H9 (cell line): ENCODE results near the gene COL4A2. TPM values are rescaled to one million over a fixed set of nuclear protein-coding genes. Genes with fewer than 3 reads are reported as not detected.

Experiments used
- DNase-seq: peaks from one replicate; pipeline ENCODE4 v3.0.0-alpha.2; 2017
- H2AFZ ChIP-seq: one replicate; pipeline ENCODE4 v1.6.1; 2013; ENCODE audit warnings: mild to moderate bottlenecking, low read length, control low read depth, moderate library complexity
- H2AK5ac ChIP-seq: 2 replicates; pipeline ENCODE4 v1.6.1; 2013; ENCODE audit warnings: low read length, control low read depth, mixed read lengths; ENCODE audit not compliant: insufficient read length
- H2BK120ac ChIP-seq: one replicate; pipeline ENCODE4 v1.6.1; 2013; ENCODE audit warnings: low read depth, mild to moderate bottlenecking, low read length, control low read depth, inconsistent platforms; ENCODE audit not compliant: poor library complexity, severe bottlenecking
- H2BK12ac ChIP-seq: 2 replicates; pipeline ENCODE4 v1.6.1; 2013; ENCODE audit warnings: low read length, control low read depth, mixed read lengths, low read depth; ENCODE audit not compliant: insufficient read length
- H2BK15ac ChIP-seq: 2 replicates; pipeline ENCODE4 v1.6.1; 2013; ENCODE audit warnings: low read depth, low read length, control low read depth
- H2BK20ac ChIP-seq: one replicate; pipeline ENCODE4 v1.6.1; 2013; ENCODE audit warnings: low read depth, mild to moderate bottlenecking, low read length, control low read depth, inconsistent platforms; ENCODE audit not compliant: poor library complexity, severe bottlenecking
- H2BK5ac ChIP-seq: 2 replicates; pipeline ENCODE4 v1.6.1; 2013; ENCODE audit warnings: low read length, control low read depth, mixed read lengths; ENCODE audit not compliant: insufficient read length
- H3K14ac ChIP-seq: 2 replicates; pipeline ENCODE4 v1.6.1; 2013; ENCODE audit warnings: low read length, control low read depth; ENCODE audit not compliant: insufficient read depth
- H3K18ac ChIP-seq: 2 replicates; pipeline ENCODE4 v1.6.1; 2013; ENCODE audit warnings: low read depth, mild to moderate bottlenecking, mixed read lengths, low read length, control low read depth; ENCODE audit not compliant: insufficient read length
- H3K23ac ChIP-seq: 2 replicates; pipeline ENCODE4 v1.6.1; 2013; ENCODE audit warnings: low read length, control low read depth, mixed read lengths, low read depth; ENCODE audit not compliant: insufficient read length
- H3K23me2 ChIP-seq: 2 replicates; pipeline ENCODE4 v1.6.1; 2013; ENCODE audit warnings: low read depth, mild to moderate bottlenecking, mixed read lengths, low read length, control low read depth; ENCODE audit not compliant: insufficient read length, poor library complexity, severe bottlenecking
- H3K27ac ChIP-seq: 2 replicates; pipeline ENCODE4 v1.5.1; 2013; ENCODE audit warnings: low read length, control low read depth, mixed read lengths, low read depth; ENCODE audit not compliant: insufficient read length
- H3K27me3 ChIP-seq: 2 replicates; pipeline ENCODE4 v1.6.1; 2013; ENCODE audit warnings: low read length, control low read depth, inconsistent platforms; ENCODE audit not compliant: insufficient read depth
- H3K4ac ChIP-seq: 2 replicates; pipeline ENCODE4 v1.6.1; 2013; ENCODE audit warnings: low read depth, mild to moderate bottlenecking, control low read depth, inconsistent platforms, low read length, moderate library complexity
- H3K4me1 ChIP-seq: 2 replicates; pipeline ENCODE4 v1.6.1; 2013; ENCODE audit warnings: low read length, control low read depth, inconsistent platforms; ENCODE audit not compliant: insufficient read depth
- H3K4me2 ChIP-seq: 2 replicates; pipeline ENCODE4 v1.6.1; 2013; ENCODE audit warnings: low read length, control low read depth, mixed read lengths; ENCODE audit not compliant: insufficient read length, insufficient read depth
- H3K56ac ChIP-seq: 2 replicates; pipeline ENCODE4 v1.6.1; 2013; ENCODE audit warnings: low read depth, mild to moderate bottlenecking, mixed read lengths, low read length, control low read depth; ENCODE audit not compliant: insufficient read length
- H3K79me1 ChIP-seq: 2 replicates; pipeline ENCODE4 v1.6.1; 2013; ENCODE audit warnings: low read depth, mild to moderate bottlenecking, moderate library complexity, low read length, control low read depth, inconsistent platforms; ENCODE audit not compliant: insufficient read depth, poor library complexity, severe bottlenecking
- H3K79me2 ChIP-seq: 2 replicates; pipeline ENCODE4 v1.6.1; 2013; ENCODE audit warnings: low read length, control low read depth, inconsistent platforms; ENCODE audit not compliant: insufficient read depth
- H3K9ac ChIP-seq: 2 replicates; pipeline ENCODE4 v1.6.1; 2013; ENCODE audit warnings: low read length, control low read depth, mixed read lengths; ENCODE audit not compliant: insufficient read length; ENCODE audit errors: extremely low read depth
- H3K9me3 ChIP-seq: one replicate; pipeline ENCODE4 v1.6.1; 2013; ENCODE audit warnings: low read depth, low read length, inconsistent platforms; ENCODE audit not compliant: control insufficient read depth
- H3T11ph ChIP-seq: one replicate; pipeline ENCODE4 v1.6.1; 2013; ENCODE audit warnings: mild to moderate bottlenecking, low read length, control low read depth, inconsistent platforms
- H4K20me1 ChIP-seq: one replicate; pipeline ENCODE4 v1.6.1; 2013; ENCODE audit not compliant: control insufficient read depth, insufficient read length, insufficient read depth
- H4K5ac ChIP-seq: 2 replicates; pipeline ENCODE4 v1.6.1; 2013; ENCODE audit warnings: low read depth, mild to moderate bottlenecking, mixed read lengths, low read length, control low read depth; ENCODE audit not compliant: insufficient read length
- H4K8ac ChIP-seq: replicated peaks from 2 replicates; pipeline ENCODE4 v1.6.1; 2013; ENCODE audit warnings: low read length, control low read depth, mixed read lengths, low read depth; ENCODE audit not compliant: insufficient read length
- H4K91ac ChIP-seq: 2 replicates; pipeline ENCODE4 v1.6.1; 2013; ENCODE audit warnings: low read depth, mild to moderate bottlenecking, moderate library complexity, mixed read lengths, low read length, control low read depth; ENCODE audit not compliant: insufficient read length
- H3K27ac Mint-ChIP-seq, 3 experiments: 2 replicates in 2 of 3; 3 replicates in 1 of 3; pipeline ENCODE4 v1.8.0; 2020 to 2021; ENCODE audit warnings: mixed read lengths in 3 of 3, mild to moderate bottlenecking in 1 of 3, moderate library complexity in 1 of 3
- H3K27me3 Mint-ChIP-seq: 2 replicates; pipeline ENCODE4 v1.8.0; 2021; ENCODE audit warnings: low read depth, mild to moderate bottlenecking, moderate library complexity, mixed read lengths
- H3K36me3 Mint-ChIP-seq, 3 experiments: 2 replicates in 2 of 3; 3 replicates in 1 of 3; pipeline ENCODE4 v1.8.0; 2020 to 2021; ENCODE audit warnings: low read depth in 3 of 3, mixed read lengths in 3 of 3; ENCODE audit not compliant: insufficient read depth in 1 of 3
- H3K4me1 Mint-ChIP-seq, 2 experiments: 2 replicates each; pipeline ENCODE4 v1.8.0; 2020; ENCODE audit warnings: mixed read lengths in 2 of 2
- H3K4me3 Mint-ChIP-seq, 2 experiments: 2 replicates in 1 of 2; 3 replicates in 1 of 2; pipeline ENCODE4 v1.8.0; 2020 to 2021; ENCODE audit warnings: mild to moderate bottlenecking in 2 of 2, mixed read lengths in 2 of 2, moderate library complexity in 1 of 2
- H3K9me3 Mint-ChIP-seq, 2 experiments: 2 replicates in 1 of 2; 3 replicates in 1 of 2; pipeline ENCODE4 v1.8.0; 2020; ENCODE audit warnings: mild to moderate bottlenecking in 2 of 2, mixed read lengths in 2 of 2, moderate library complexity in 1 of 2
- WGBS: extraction: QIAGEN DNeasy Blood & Tissue Kit; methylation state at CpG from one replicate; pipeline ENCODE4 v1.1.7; 2013; ENCODE audit warnings: missing lambda C conversion rate, low lambda C conversion rate, mixed read lengths; ENCODE audit not compliant: insufficient read length; ENCODE audit errors: extremely low coverage; 5-methylcytosine and 5-hydroxymethylcytosine counted together
- total RNA-seq: library from RNA; stranded (reverse); gene quantifications from 2 replicates; pipeline ENCODE4 v1.2.1, GENCODE V29; 2021
- TF ChIP-seq, protein P1 (sequence below): fragments of 200-600 bp; sonication (generic); conservative IDR thresholded peaks from 3 replicates; pipeline ENCODE4 v1.8.0; 2021; ENCODE audit warnings: antibody characterized with exemption, mild to moderate bottlenecking

Gene COL4A2
- total RNA-seq, 1 experiment from 2014 or later, result 76.5 TPM

- Mint-ChIP-seq H3K4me1 (peaks cover 49 to 58% of the 10 kb centered on the region in 2 experiments), H3K27me3 (no peaks in the 10 kb centered on the region; the same call in 1 of the 2 replicates), H3K36me3 (no peaks in the 10 kb centered on the region), H3K4me3 (no peak overlapping the region), H3K27ac (no peak overlapping the region), H3K9me3 (no peaks in the 10 kb centered on the region)
- no peak for DNase-seq
- H3K27ac ChIP-seq, result no peak overlapping the region
- H3K56ac ChIP-seq, result no peak overlapping the region
- H2AFZ ChIP-seq, result no peak overlapping the region
- H4K20me1 ChIP-seq, result no peaks in the 10 kb centered on the region
- no peak overlapping the region for H3K23ac ChIP-seq
- no peak overlapping the region for H4K5ac ChIP-seq
- H3T11ph ChIP-seq, result no peak overlapping the region
- no peak overlapping the region for H2BK15ac ChIP-seq
- H2AK5ac ChIP-seq, result no peak overlapping the region
- H3K14ac ChIP-seq, result no peak overlapping the region; the same call in 1 of the 2 replicates
- peaks cover 4% of the 10 kb centered on the region for H3K79me1 ChIP-seq
- no peaks in the 10 kb centered on the region for H3K23me2 ChIP-seq
- no CpG with 5 or more reads among the region's 16 CpGs for WGBS
- H3K4me2 ChIP-seq, result no peak overlapping the region
- H3K9me3 ChIP-seq, result no peaks in the 10 kb centered on the region
- H3K4me1 ChIP-seq, result peaks cover 15% of the 10 kb centered on the region
- H2BK120ac ChIP-seq, result no peak overlapping the region
- no peak overlapping the region for H4K91ac ChIP-seq
- H4K8ac ChIP-seq, result no peak overlapping the region
- TF ChIP-seq, protein P1, sequence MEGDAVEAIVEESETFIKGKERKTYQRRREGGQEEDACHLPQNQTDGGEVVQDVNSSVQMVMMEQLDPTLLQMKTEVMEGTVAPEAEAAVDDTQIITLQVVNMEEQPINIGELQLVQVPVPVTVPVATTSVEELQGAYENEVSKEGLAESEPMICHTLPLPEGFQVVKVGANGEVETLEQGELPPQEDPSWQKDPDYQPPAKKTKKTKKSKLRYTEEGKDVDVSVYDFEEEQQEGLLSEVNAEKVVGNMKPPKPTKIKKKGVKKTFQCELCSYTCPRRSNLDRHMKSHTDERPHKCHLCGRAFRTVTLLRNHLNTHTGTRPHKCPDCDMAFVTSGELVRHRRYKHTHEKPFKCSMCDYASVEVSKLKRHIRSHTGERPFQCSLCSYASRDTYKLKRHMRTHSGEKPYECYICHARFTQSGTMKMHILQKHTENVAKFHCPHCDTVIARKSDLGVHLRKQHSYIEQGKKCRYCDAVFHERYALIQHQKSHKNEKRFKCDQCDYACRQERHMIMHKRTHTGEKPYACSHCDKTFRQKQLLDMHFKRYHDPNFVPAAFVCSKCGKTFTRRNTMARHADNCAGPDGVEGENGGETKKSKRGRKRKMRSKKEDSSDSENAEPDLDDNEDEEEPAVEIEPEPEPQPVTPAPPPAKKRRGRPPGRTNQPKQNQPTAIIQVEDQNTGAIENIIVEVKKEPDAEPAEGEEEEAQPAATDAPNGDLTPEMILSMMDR, result no peak
- no peak overlapping the region for H3K4ac ChIP-seq
- no peak overlapping the region for H2BK20ac ChIP-seq
- H3K9ac ChIP-seq, result no peak overlapping the region
- H3K18ac ChIP-seq, result no peak overlapping the region
- peaks cover 2% of the 10 kb centered on the region; the same call in 1 of the 2 replicates for H3K79me2 ChIP-seq
- no peak overlapping the region for H2BK5ac ChIP-seq
- H3K27me3 ChIP-seq, result no peaks in the 10 kb centered on the region
- no peak overlapping the region for H2BK12ac ChIP-seq
Observed at GRCh38 chr13:110268576-110269185, 38.4 kb upstream of the COL4A2 start.
